GM12865 (cell line): Measurements from ENCODE around the gene ENPP3.
"Not testable (repeated sequence)": the region's sequence is repeated elsewhere in the genome, so short reads cannot be mapped to it uniquely, and the experiment has no call there.

ENCODE experiments used
- DNase-seq: peaks from one replicate; pipeline ENCODE4 v3.0.0; 2010; ENCODE audit warnings: low read depth
- H3K4me3 ChIP-seq: 2 replicates; pipeline ENCODE4 v1.5.1; 2011; ENCODE audit warnings: mild to moderate bottlenecking, low read depth, low read length, control low read depth
- CTCF ChIP-seq: IDR thresholded peaks from 2 replicates; pipeline ENCODE4 v1.5.1; 2011; ENCODE audit warnings: low read length, control low read depth, low read depth, inconsistent platforms; ENCODE audit not compliant: insufficient read depth; ENCODE audit errors: missing control alignments

The ENPP3 gene

GRCh38 chr6:131740161-131740560 is 103.1 kb downstream of the ENPP3 start:
- no peak for TF ChIP-seq CTCF

GRCh38 chr6:131741688-131742393 is 104.7 kb downstream of the ENPP3 start:
- no peak for DNase-seq
- H3K4me3 ChIP-seq: no peak overlapping the region
- no peak for TF ChIP-seq CTCF

More at GRCh38 chr6:131740161-131740560, 103.1 kb downstream of the ENPP3 start:
- DNase-seq: no peak
- H3K4me3 ChIP-seq: no peak overlapping the region

DNA sequence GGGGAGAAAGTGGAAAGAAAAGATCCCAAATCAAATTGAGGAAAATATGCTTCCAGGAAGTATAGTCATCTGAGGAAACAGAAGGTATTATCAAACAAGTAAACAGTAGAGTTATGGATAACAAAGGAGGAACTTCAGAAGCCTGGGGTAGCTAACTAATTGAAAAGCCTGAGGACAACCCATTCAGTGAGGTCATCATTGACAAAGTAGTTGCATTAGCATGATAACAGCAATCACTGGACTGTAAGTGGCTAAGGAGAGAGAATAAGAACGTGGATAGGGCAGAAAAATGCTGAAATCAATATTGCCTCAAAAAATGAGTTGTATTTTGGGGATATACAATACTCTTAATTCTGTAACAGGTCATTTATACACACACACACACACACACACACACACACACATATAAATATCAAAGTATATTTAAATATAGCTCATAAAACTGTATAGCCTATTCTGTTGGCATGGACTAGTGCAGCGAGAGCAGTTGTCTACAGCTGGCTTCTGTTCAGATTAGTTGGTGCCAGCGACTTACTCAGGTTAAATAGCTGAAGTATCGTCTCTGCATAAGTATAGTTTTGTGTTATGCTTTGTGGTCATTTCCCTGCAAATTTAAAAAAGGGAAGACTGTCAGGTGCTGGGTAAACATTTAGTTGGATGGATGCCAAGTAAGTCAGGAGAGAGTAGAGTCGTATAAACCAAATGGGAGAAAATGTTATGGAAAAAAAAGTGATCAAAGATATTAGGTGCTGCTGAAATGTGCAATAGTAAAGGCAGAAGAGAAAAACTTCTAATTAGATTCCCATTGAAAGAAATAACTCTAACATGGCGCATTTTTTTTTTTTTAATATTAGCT is 107.6 kb downstream of the ENPP3 start:
- H3K4me3 ChIP-seq: no peak overlapping the region
- DNase-seq: no peak
- no peak for TF ChIP-seq CTCF

DNA sequence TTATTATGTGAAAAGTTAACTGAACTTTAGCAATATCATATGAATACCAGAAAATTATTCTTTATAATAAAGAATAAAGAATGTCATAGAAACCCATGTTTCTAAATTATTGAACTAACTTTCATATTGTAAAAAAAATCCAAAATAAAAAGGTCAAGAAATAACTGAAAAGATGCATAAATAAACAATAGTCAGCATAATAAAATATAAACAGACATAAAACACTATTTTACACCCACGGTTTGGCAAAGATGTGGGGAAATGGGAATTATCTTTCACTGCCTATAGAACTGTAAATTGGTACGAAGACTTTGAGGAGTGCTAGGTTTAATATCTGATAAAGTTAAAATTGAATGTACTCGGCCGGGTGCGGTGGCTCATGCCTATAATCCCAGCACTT is 108.4 kb downstream of the ENPP3 start:
- TF ChIP-seq CTCF: no peak
- DNase-seq: no peak

GRCh38 chr6:131747821-131748353 is 110.8 kb downstream of the ENPP3 start:
- TF ChIP-seq CTCF: no peak
- H3K4me3 ChIP-seq: no peak overlapping the region
- DNase-seq: no peak

More for the DNA sequence above, 108.4 kb downstream of the ENPP3 start:
- no peak overlapping the region for H3K4me3 ChIP-seq

DNA sequence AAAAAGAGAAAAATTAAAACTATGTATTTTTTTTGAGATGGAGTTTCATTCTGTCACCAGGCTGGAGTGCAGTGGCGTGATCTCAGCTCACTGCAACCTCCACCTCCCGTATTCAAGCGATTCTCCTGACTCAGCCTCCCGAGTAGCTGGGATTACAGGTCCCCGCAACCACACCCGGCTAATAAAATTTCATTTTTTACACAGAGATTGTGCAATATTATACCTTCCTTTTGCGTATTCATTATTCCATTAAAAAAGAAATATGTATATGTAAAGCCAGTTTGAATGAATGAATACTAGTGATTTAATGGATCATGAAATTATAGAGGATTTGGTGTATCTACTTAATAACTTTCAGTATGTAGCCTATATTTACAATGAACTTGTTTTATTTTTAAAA is 111.9 kb downstream of the ENPP3 start:
- H3K4me3 ChIP-seq: no peak overlapping the region

GRCh38 chr6:131751012-131751715 is 114.1 kb downstream of the ENPP3 start:
- H3K4me3 ChIP-seq, DNase-seq: not testable (repeated sequence)

More for the DNA sequence above, 111.9 kb downstream of the ENPP3 start:
- DNase-seq: no peak
- TF ChIP-seq CTCF: no peak
